Heart left ventricle (tissue), 13 donors: ENCODE measurements around the gene OSER1.

Source experiments
- POLR2A ChIP-seq, 2 donors: fragments of 450-650 bp; IDR thresholded peaks; one replicate each; pipeline ENCODE4 v1.6.1; 2017; ENCODE audit warnings: antibody characterized with exemption in 2 of 2, mild to moderate bottlenecking in 2 of 2, moderate library complexity in 2 of 2
- TF ChIP-seq, protein P1 (sequence below), 12 donors: fragments of 200-600 bp; sonication (generic) in 4 of 12; IDR thresholded peaks; one replicate each; pipeline versions ENCODE4 v1.5.0 to v1.8.0; 2018 to 2022; ENCODE audit warnings: antibody characterized with exemption in 12 of 12, mild to moderate bottlenecking in 5 of 12
- donor health status: ischemic (EF 13 %, LVEDD 7.1; RV severe dilation, severe dysfunction).
- donor health status: DM: no; HTN: yes; CAD: no.
- donor health status: DM: no; HTN: no; CAD: no.
- donor health status: ischemic (EF 25% LVEDD 6.9; RV normal size, moderate dysfunction).
- donor health status: ischemic (EF 25% LVEDD 5.7; RV mildly dilated, moderate dysfunction).
- donor health status: ischemic (EF 35%, LVEDD 5.7; RV mildly dilated, moderate dysfunction).
- donor health status: nonischemic (EF 11% LVEDD 7.7; RV severe dilation, severe dysfunction).
- donor health status: DM: yes; HTN: yes; CAD: no.
- donor health status: PGD.
- donor health status: ischemic (EF 29% LVEDD 5.4; RV normal size, mild dysfunction).
- donor health status: nonischemic (EF 23%, LVEDD 6.1; RV moderate dilation, normal function).

DNA sequence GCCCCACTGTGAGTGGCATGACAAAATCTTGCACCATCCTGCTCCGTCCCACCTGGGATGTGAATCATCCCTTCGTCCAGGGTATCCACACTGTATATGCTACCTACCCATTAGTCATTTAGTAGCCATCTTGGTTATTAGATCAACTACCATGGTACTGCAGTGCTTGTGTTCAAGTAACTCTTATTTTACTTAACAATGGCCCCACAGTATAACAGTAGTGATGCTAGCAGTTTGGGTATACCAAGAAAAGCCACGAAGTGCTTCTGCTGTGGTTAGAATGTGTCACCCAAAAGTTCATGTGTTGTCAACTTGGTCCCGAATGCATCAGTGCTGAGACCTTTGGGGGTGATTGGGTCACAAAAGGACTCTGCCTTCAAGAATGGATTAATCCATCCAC lies 11.7 kb downstream of the OSER1 start:
- TF ChIP-seq, protein P1, sequence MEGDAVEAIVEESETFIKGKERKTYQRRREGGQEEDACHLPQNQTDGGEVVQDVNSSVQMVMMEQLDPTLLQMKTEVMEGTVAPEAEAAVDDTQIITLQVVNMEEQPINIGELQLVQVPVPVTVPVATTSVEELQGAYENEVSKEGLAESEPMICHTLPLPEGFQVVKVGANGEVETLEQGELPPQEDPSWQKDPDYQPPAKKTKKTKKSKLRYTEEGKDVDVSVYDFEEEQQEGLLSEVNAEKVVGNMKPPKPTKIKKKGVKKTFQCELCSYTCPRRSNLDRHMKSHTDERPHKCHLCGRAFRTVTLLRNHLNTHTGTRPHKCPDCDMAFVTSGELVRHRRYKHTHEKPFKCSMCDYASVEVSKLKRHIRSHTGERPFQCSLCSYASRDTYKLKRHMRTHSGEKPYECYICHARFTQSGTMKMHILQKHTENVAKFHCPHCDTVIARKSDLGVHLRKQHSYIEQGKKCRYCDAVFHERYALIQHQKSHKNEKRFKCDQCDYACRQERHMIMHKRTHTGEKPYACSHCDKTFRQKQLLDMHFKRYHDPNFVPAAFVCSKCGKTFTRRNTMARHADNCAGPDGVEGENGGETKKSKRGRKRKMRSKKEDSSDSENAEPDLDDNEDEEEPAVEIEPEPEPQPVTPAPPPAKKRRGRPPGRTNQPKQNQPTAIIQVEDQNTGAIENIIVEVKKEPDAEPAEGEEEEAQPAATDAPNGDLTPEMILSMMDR (IDR thresholded peaks at IDR 0.05) = no peak
- no peak for TF ChIP-seq POLR2A (IDR thresholded peaks at IDR 0.05)
